Thyroid gland (tissue), 4 donors: ENCODE measurements around the gene EEFSEC.

Source experiments
- POLR2A ChIP-seq, 2 donors: fragments of 450-650 bp; IDR thresholded peaks; one replicate each; pipeline ENCODE4 v1.6.1; 2017; ENCODE audit warnings: antibody characterized with exemption in 2 of 2, mild to moderate bottlenecking in 2 of 2, moderate library complexity in 1 of 2
- TF ChIP-seq, protein P1 (sequence below), 6 experiments: fragments of 200-600 bp in 3 of 6; fragments of 450-650 bp in 3 of 6; sonication (generic) in 3 of 6; IDR thresholded peaks; one replicate each; pipeline ENCODE4 v1.5.1; 2016 to 2019; ENCODE audit warnings: antibody characterized with exemption in 6 of 6, mild to moderate bottlenecking in 2 of 6, inconsistent platforms in 1 of 6, moderate library complexity in 1 of 6

DNA sequence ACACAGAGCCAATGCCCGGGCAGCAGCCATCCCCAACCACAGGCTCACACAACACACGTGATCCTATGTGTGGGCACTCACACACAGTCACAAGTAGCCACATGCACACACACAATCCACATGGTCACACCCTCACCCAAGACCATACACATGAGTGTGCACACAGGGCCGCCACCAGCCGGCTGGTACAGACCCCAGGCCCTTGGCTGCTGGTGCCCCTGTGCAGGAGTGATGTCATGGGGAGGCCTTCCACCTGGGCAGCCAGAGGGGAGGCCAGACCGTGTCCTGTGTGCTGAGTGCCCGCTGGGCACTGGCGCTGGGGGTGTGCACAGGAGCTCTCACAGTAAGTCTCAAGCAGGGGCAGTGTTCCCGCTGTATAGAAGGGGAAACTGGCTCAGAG, 276.5 kb downstream of the EEFSEC start:
- TF ChIP-seq, protein P1, sequence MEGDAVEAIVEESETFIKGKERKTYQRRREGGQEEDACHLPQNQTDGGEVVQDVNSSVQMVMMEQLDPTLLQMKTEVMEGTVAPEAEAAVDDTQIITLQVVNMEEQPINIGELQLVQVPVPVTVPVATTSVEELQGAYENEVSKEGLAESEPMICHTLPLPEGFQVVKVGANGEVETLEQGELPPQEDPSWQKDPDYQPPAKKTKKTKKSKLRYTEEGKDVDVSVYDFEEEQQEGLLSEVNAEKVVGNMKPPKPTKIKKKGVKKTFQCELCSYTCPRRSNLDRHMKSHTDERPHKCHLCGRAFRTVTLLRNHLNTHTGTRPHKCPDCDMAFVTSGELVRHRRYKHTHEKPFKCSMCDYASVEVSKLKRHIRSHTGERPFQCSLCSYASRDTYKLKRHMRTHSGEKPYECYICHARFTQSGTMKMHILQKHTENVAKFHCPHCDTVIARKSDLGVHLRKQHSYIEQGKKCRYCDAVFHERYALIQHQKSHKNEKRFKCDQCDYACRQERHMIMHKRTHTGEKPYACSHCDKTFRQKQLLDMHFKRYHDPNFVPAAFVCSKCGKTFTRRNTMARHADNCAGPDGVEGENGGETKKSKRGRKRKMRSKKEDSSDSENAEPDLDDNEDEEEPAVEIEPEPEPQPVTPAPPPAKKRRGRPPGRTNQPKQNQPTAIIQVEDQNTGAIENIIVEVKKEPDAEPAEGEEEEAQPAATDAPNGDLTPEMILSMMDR (IDR thresholded peaks at IDR 0.05): no peak
- no peak for TF ChIP-seq POLR2A (IDR thresholded peaks at IDR 0.05)
